WTC11 (cell line): ENCODE measurements around the gene SLCO1C1. TPM values are rescaled to one million over a fixed set of nuclear protein-coding genes. Genes with fewer than 3 reads are reported as not detected.

Source experiments
- ATAC-seq: fragments of 200-7000 bp; cut with Tn5 transposase; 2 replicates; pipeline ENCODE4 v1.10.0; 2021; ENCODE audit warnings: mild to moderate bottlenecking, moderate library complexity
- CTCF ChIA-PET: fragments of 300-600 bp; sonication (Branson Sonifier 250); formaldehyde crosslinking; loops from one replicate; lab custom pipeline; 2021; ENCODE audit warnings: antibody characterized with exemption; lab: Charles Lee
- POLR2A ChIA-PET: fragments of 350-600 bp; sonication (Branson Sonifier 250); formaldehyde crosslinking; loops from one replicate; lab custom pipeline; 2021; ENCODE audit warnings: antibody characterized with exemption; lab: Charles Lee
- DNase-seq: peaks from one replicate; pipeline ENCODE4 v3.0.0; 2021; ENCODE audit warnings: low spot score
- H3K27ac Mint-ChIP-seq: 2 replicates; pipeline ENCODE4 v1.8.0; 2021; ENCODE audit warnings: mixed read lengths
- H3K27me3 Mint-ChIP-seq: 2 replicates; pipeline ENCODE4 v1.8.0; 2021; ENCODE audit warnings: low read depth, mild to moderate bottlenecking, moderate library complexity, mixed read lengths
- H3K36me3 Mint-ChIP-seq: 2 replicates; pipeline ENCODE4 v1.8.0; 2021; ENCODE audit warnings: mixed read lengths
- H3K4me1 Mint-ChIP-seq: 2 replicates; pipeline ENCODE4 v1.8.0; 2022; ENCODE audit warnings: mixed read lengths
- H3K4me3 Mint-ChIP-seq: 2 replicates; pipeline ENCODE4 v1.8.0; 2021; ENCODE audit warnings: mild to moderate bottlenecking, moderate library complexity, mixed read lengths
- H3K9me3 Mint-ChIP-seq: 2 replicates; pipeline ENCODE4 v1.8.0; 2021; ENCODE audit warnings: mixed read lengths
- CBFB ChIP-seq: sonication (generic); formaldehyde crosslinking; IDR thresholded peaks from 2 replicates; pipeline ENCODE4 v1.8.1; 2022; ENCODE audit warnings: mild to moderate bottlenecking, low read depth, missing genetic modification reagents
- CTCF ChIP-seq: fragments of 200-600 bp; IDR thresholded peaks from 2 replicates; pipeline ENCODE4 v1.8.0; 2022; ENCODE audit warnings: antibody characterized with exemption
- E2F5 ChIP-seq: sonication (generic); formaldehyde crosslinking; IDR thresholded peaks from 2 replicates; pipeline ENCODE4 v1.8.1; 2022; ENCODE audit warnings: mild to moderate bottlenecking, moderate library complexity, missing genetic modification reagents
- EMX1 ChIP-seq: fragments of 250-450 bp; sonication (Bioruptor Pico); IDR thresholded peaks from 2 replicates; pipeline ENCODE4 v1.8.0; 2021; ENCODE audit warnings: mild to moderate bottlenecking
- GABPB1 ChIP-seq: sonication (generic); formaldehyde crosslinking; IDR thresholded peaks from 2 replicates; pipeline ENCODE4 v1.8.1; 2023; ENCODE audit warnings: mild to moderate bottlenecking, missing genetic modification reagents
- GTF2I ChIP-seq: fragments of 250-450 bp; sonication (Bioruptor Pico); conservative IDR thresholded peaks from 2 replicates; pipeline ENCODE4 v1.4.0; 2021; ENCODE audit warnings: mild to moderate bottlenecking
- HMGXB4 ChIP-seq: sonication (generic); formaldehyde crosslinking; IDR thresholded peaks from 2 replicates; pipeline ENCODE4 v1.8.1; 2023; ENCODE audit warnings: mild to moderate bottlenecking, moderate library complexity, missing genetic modification reagents
- JUN ChIP-seq: sonication (generic); formaldehyde crosslinking; IDR thresholded peaks from 2 replicates; pipeline ENCODE4 v1.8.0; 2023; ENCODE audit warnings: mild to moderate bottlenecking, missing genetic modification reagents
- NFATC4 ChIP-seq: fragments of 250-450 bp; sonication (Bioruptor Pico); IDR thresholded peaks from 2 replicates; pipeline ENCODE4 v1.9.0; 2021; ENCODE audit warnings: mild to moderate bottlenecking
- NR1H2 ChIP-seq: sonication (generic); formaldehyde crosslinking; IDR thresholded peaks from 2 replicates; pipeline ENCODE4 v1.9.0; 2021; ENCODE audit warnings: mild to moderate bottlenecking, moderate library complexity, missing genetic modification reagents
- NR2C2 ChIP-seq: sonication (generic); formaldehyde crosslinking; IDR thresholded peaks from 2 replicates; pipeline ENCODE4 v1.8.0; 2022; ENCODE audit warnings: mild to moderate bottlenecking, missing genetic modification reagents
- PRDM15 ChIP-seq: sonication (generic); formaldehyde crosslinking; IDR thresholded peaks from 2 replicates; pipeline ENCODE4 v1.8.0; 2022; ENCODE audit warnings: missing genetic modification reagents
- PRRX2 ChIP-seq: fragments of 250-450 bp; sonication (Bioruptor Pico); IDR thresholded peaks from 2 replicates; pipeline ENCODE4 v1.8.0; 2021; ENCODE audit warnings: mild to moderate bottlenecking
- SP1 ChIP-seq: sonication (generic); formaldehyde crosslinking; conservative IDR thresholded peaks from 2 replicates; pipeline ENCODE4 v1.8.1; 2022; ENCODE audit warnings: missing genetic modification reagents
- TEAD4 ChIP-seq: sonication (generic); formaldehyde crosslinking; IDR thresholded peaks from 2 replicates; pipeline ENCODE4 v1.8.0; 2022; ENCODE audit warnings: mild to moderate bottlenecking, missing genetic modification reagents
- USF2 ChIP-seq: sonication (generic); formaldehyde crosslinking; IDR thresholded peaks from 2 replicates; pipeline ENCODE4 v1.8.1; 2023; ENCODE audit warnings: mild to moderate bottlenecking, missing genetic modification reagents, moderate library complexity
- ZBTB43 ChIP-seq: sonication (generic); formaldehyde crosslinking; IDR thresholded peaks from 2 replicates; pipeline ENCODE4 v1.8.1; 2023; ENCODE audit warnings: mild to moderate bottlenecking, missing genetic modification reagents
- ZMAT4 ChIP-seq: fragments of 250-450 bp; sonication (Bioruptor Pico); IDR thresholded peaks from 2 replicates; pipeline ENCODE4 v1.9.0; 2021; ENCODE audit warnings: mild to moderate bottlenecking
- ZNF121 ChIP-seq: sonication (generic); formaldehyde crosslinking; IDR thresholded peaks from 2 replicates; pipeline ENCODE4 v1.8.0; 2023; ENCODE audit warnings: missing genetic modification reagents
- ZNF219 ChIP-seq: sonication (generic); formaldehyde crosslinking; IDR thresholded peaks from 2 replicates; pipeline ENCODE4 v1.8.0; 2023; ENCODE audit warnings: missing genetic modification reagents, mild to moderate bottlenecking, borderline replicate concordance
- ZNF416 ChIP-seq: fragments of 250-450 bp; sonication (Bioruptor Pico); IDR thresholded peaks from 2 replicates; pipeline ENCODE4 v1.9.0; 2021; ENCODE audit warnings: mild to moderate bottlenecking, inconsistent platforms
- ZNF423 ChIP-seq: fragments of 250-450 bp; sonication (Bioruptor Pico); IDR thresholded peaks from 2 replicates; pipeline ENCODE4 v2.1.2; 2022; ENCODE audit warnings: mild to moderate bottlenecking, moderate library complexity
- total RNA-seq: library from RNA; stranded (reverse); gene quantifications from 3 replicates; pipeline ENCODE4 v1.2.3, GENCODE V29; 2021

Gene SLCO1C1
- total RNA-seq, 1 experiment from 2014 or later, result not detected

- TF ChIP-seq CBFB (CRISPR knock-in tag) (no peak), NR1H2 (CRISPR knock-in tag) (no peak), NR2C2 (CRISPR knock-in tag) (no peak), JUN (CRISPR knock-in tag) (no peak), GABPB1 (CRISPR knock-in tag) (no peak), SP1 (no peak), GTF2I (no peak), ZMAT4 (no peak), PRDM15 (CRISPR knock-in tag) (no peak), ZNF416 (CRISPR knock-in tag) (no peak), NFATC4 (CRISPR knock-in tag) (no peak)
Measured at GRCh38 chr12:20718294-20718693, 23.2 kb downstream of the SLCO1C1 start (continued).

- ChIA-PET POLR2A (no interaction called here), CTCF (no interaction called here)
- DNase-seq (no peak), ATAC-seq (no peak)
- Mint-ChIP-seq H3K9me3 (no peaks in the 10 kb centered on the region), H3K36me3 (no peaks in the 10 kb centered on the region), H3K4me1 (no peaks in the 10 kb centered on the region), H3K4me3 (no peak overlapping the region), H3K27me3 (no peaks in the 10 kb centered on the region), H3K27ac (no peak overlapping the region)
- TF ChIP-seq HMGXB4 (CRISPR knock-in tag) (no peak), PRRX2 (CRISPR knock-in tag) (no peak), SP1 (no peak), CTCF (no peak), ZBTB43 (CRISPR knock-in tag) (no peak), ZNF423 (CRISPR knock-in tag) (no peak), ZNF121 (no peak), E2F5 (CRISPR knock-in tag) (no peak), USF2 (CRISPR knock-in tag) (no peak), EMX1 (no peak), ZNF219 (CRISPR knock-in tag) (no peak), TEAD4 (CRISPR knock-in tag) (no peak)
Measured at GRCh38 chr12:20722142-20722541, 27.0 kb downstream of the SLCO1C1 start.
